NB4 (cell line): ENCODE results near the gene MDH2.

ENCODE experiments used
- DNase-seq: peaks from one replicate; pipeline ENCODE4 v3.0.0; 2010; ENCODE audit warnings: low read depth
- H3K4me3 ChIP-seq: one replicate; pipeline ENCODE4 v1.5.1; 2011; ENCODE audit warnings: mild to moderate bottlenecking, low read depth, low read length, moderate library complexity
- CTCF ChIP-seq: IDR thresholded peaks from one replicate; pipeline ENCODE4 v1.5.1; 2012; ENCODE audit warnings: low read depth, low read length
- MAX ChIP-seq: IDR thresholded peaks from 2 replicates; pipeline ENCODE4 v1.6.1; 2011; ENCODE audit warnings: low read depth, low read length
- MYC ChIP-seq: IDR thresholded peaks from 2 replicates; pipeline ENCODE4 v1.6.1; 2011; ENCODE audit warnings: low read depth, low read length
- POLR2A ChIP-seq: IDR thresholded peaks from 2 replicates; pipeline ENCODE4 v1.6.1; 2011; ENCODE audit warnings: mild to moderate bottlenecking; ENCODE audit not compliant: insufficient read length; ENCODE audit errors: extremely low read depth

The MDH2 gene

GRCh38 chr7:76060842-76061241 is 12.9 kb downstream of the MDH2 start:
- DNase-seq, result no peak
- no peak for TF ChIP-seq POLR2A
- TF ChIP-seq CTCF, result no peak
- no peak for TF ChIP-seq MYC
- TF ChIP-seq MAX, result no peak
- H3K4me3 ChIP-seq, result no peak overlapping the region

GRCh38 chr7:76062254-76062653 is 14.3 kb downstream of the MDH2 start:
- DNase-seq, result no peak
- TF ChIP-seq POLR2A (no peak), MAX (no peak), CTCF (no peak), MYC (no peak)
- H3K4me3 ChIP-seq, result no peak overlapping the region

GRCh38 chr7:76063114-76063513 is 15.2 kb downstream of the MDH2 start:
- TF ChIP-seq MAX, result no peak
- no peak for TF ChIP-seq CTCF
- TF ChIP-seq POLR2A, result no peak
- no peak for TF ChIP-seq MYC
- no peak for DNase-seq
- H3K4me3 ChIP-seq, result no peak overlapping the region

GRCh38 chr7:76063525-76063924 is 15.6 kb downstream of the MDH2 start:
- TF ChIP-seq MYC (no peak), CTCF (no peak), MAX (no peak), POLR2A (no peak)
- H3K4me3 ChIP-seq, result no peak overlapping the region
- no peak for DNase-seq

- DNase-seq, result no peak
- TF ChIP-seq MYC, result no peak
- no peak for TF ChIP-seq POLR2A
- TF ChIP-seq MAX, result no peak
- TF ChIP-seq CTCF, result no peak
- H3K4me3 ChIP-seq, result no peak overlapping the region
Measured at GRCh38 chr7:76064208-76064970, 16.5 kb downstream of the MDH2 start.
